ENCODE measurements around the gene OSBPL1A. TPM values are rescaled to one million over a fixed set of nuclear protein-coding genes. Genes with fewer than 3 reads are reported as not detected.
A peak's percentile ranks its signal among the peaks of the same experiment; 100 is the strongest.

Gene OSBPL1A
- total RNA-seq, result 10 to 100 TPM; 19.1 to 46.7 (median 24.8) TPM

- 3% methylated on average over 18 to 19 of the region's 55 CpGs for WGBS, 2 donors
- DNase-seq (ENCODE audit: low spot score in 2 of 2), result peak; percentile 94 to 99
- H3K4me3 ChIP-seq (ENCODE audit: low read depth, poor library complexity, severe bottlenecking), result peak within 1 kb of the TSS; percentile 62
- TF ChIP-seq POLR2A (IDR thresholded peaks at IDR 0.05) (peak in 1 of 2 donors; percentile 62), CTCF (IDR thresholded peaks at IDR 0.05) (no peak)
- intact Hi-C loops (cut with DNase I; ENCODE audit: low total_unique reads), result no loop called here
Observed at GRCh38 chr18:24397694-24398368, at the start of gene OSBPL1A. Gene OSBPL1A, minus strand, starts transcription at chr18:24397824. Its CDS starts 20,291 bp downstream, at chr18:24377533.

GRCh38 chr18:24446953-24447538 lies 49.4 kb upstream of the OSBPL1A start:
- DNase-seq (ENCODE audit: low spot score in 2 of 2), result no peak
- no peak for TF ChIP-seq CTCF (IDR thresholded peaks at IDR 0.05)
- intact Hi-C loops (cut with DNase I; ENCODE audit: low total_unique reads), result no loop called here
- H3K4me3 ChIP-seq (ENCODE audit: low read depth, poor library complexity, severe bottlenecking), result no peak overlapping the region
- 89 to 90% methylated on average over 1 of the region's 1 CpG for WGBS, 2 donors

- no peak for TF ChIP-seq POLR2A (IDR thresholded peaks at IDR 0.05)
- no peak for TF ChIP-seq CTCF (IDR thresholded peaks at IDR 0.05)
- 96 to 100% methylated on average over 1 of the region's 1 CpG for WGBS, 2 donors
- no peak overlapping the region for H3K4me3 ChIP-seq (ENCODE audit: low read depth, poor library complexity, severe bottlenecking)
- intact Hi-C loops (cut with DNase I; ENCODE audit: low total_unique reads), result no loop called here
- DNase-seq (ENCODE audit: low spot score in 2 of 2), result no peak
Observed at GRCh38 chr18:24446453-24446852, 48.8 kb upstream of the OSBPL1A start.

GRCh38 chr18:24443870-24444269 lies 46.2 kb upstream of the OSBPL1A start:
- TF ChIP-seq CTCF (IDR thresholded peaks at IDR 0.05), result no peak
- no peak for TF ChIP-seq POLR2A (IDR thresholded peaks at IDR 0.05)
- intact Hi-C loops (cut with DNase I; ENCODE audit: low total_unique reads), result no loop called here
- WGBS, 2 donors, result 70 to 85% methylated on average over 2 of the region's 2 CpGs
- no peak for DNase-seq (ENCODE audit: low spot score in 2 of 2)
- no peak overlapping the region for H3K4me3 ChIP-seq (ENCODE audit: low read depth, poor library complexity, severe bottlenecking)

- intact Hi-C loops (cut with DNase I; ENCODE audit: low total_unique reads), result no loop called here
- WGBS, 2 donors, result 94% methylated on average over 1 of the region's 1 CpG
- no peak for TF ChIP-seq CTCF (IDR thresholded peaks at IDR 0.05)
- no peak for TF ChIP-seq POLR2A (IDR thresholded peaks at IDR 0.05)
- H3K4me3 ChIP-seq (ENCODE audit: low read depth, poor library complexity, severe bottlenecking), result no peak overlapping the region
- no peak for DNase-seq (ENCODE audit: low spot score in 2 of 2)
Observed at GRCh38 chr18:24436939-24437338, 39.3 kb upstream of the OSBPL1A start.

Data from lower leg skin (tissue), 4 donors.